ENCODE measurements around the gene WDFY4. TPM values are rescaled to one million over a fixed set of nuclear protein-coding genes. Genes with fewer than 3 reads are reported as not detected.

Gene WDFY4
- total RNA-seq, 1 donor from 2014 or later = 26.5 TPM

- Histone ChIP-seq H3K27ac (no peak overlapping the region), H3K27me3 (no peaks in the 10 kb centered on the region), H3K4me3 (no peak overlapping the region), H3K36me3 (no peaks in the 10 kb centered on the region), H3K4me1 (no peaks in the 10 kb centered on the region), H3K9me3 (no peaks in the 10 kb centered on the region)
- ATAC-seq = no peak
- intact Hi-C loops (cut with DNase I) = no loop called here
- no peak for DNase-seq
- no peak for TF ChIP-seq CTCF (IDR thresholded peaks at IDR 0.05)
Measured at GRCh38 chr10:48913674-48914073, 229.0 kb downstream of the WDFY4 start.

- ATAC-seq (no peak), DNase-seq (no peak)
- no peaks in the 10 kb centered on the region for H3K4me1 ChIP-seq
- TF ChIP-seq CTCF (IDR thresholded peaks at IDR 0.05) = no peak
- H3K27me3 ChIP-seq = no peaks in the 10 kb centered on the region
- intact Hi-C loops (cut with DNase I) = no loop called here
- H3K4me3 ChIP-seq = no peak overlapping the region
- H3K9me3 ChIP-seq = no peaks in the 10 kb centered on the region
- no peaks in the 10 kb centered on the region for H3K36me3 ChIP-seq
- H3K27ac ChIP-seq = no peak overlapping the region
Measured at GRCh38 chr10:48923748-48924147, 239.1 kb downstream of the WDFY4 start.

GRCh38 chr10:48924988-48925387 lies 240.3 kb downstream of the WDFY4 start:
- intact Hi-C loops (cut with DNase I) = no loop called here
- no peak overlapping the region for H3K4me3 ChIP-seq

GRCh38 chr10:48926255-48926654 lies 241.6 kb downstream of the WDFY4 start:
- Histone ChIP-seq H3K4me3 (no peak overlapping the region), H3K27me3 (no peaks in the 10 kb centered on the region), H3K27ac (no peak overlapping the region), H3K4me1 (peaks cover 4% of the 10 kb centered on the region), H3K36me3 (no peaks in the 10 kb centered on the region), H3K9me3 (no peaks in the 10 kb centered on the region)
- intact Hi-C loops (cut with DNase I) = no loop called here
- no peak for DNase-seq
- no peak for TF ChIP-seq CTCF (IDR thresholded peaks at IDR 0.05)
- ATAC-seq = no peak

More at GRCh38 chr10:48924988-48925387, 240.3 kb downstream of the WDFY4 start:
- no peaks in the 10 kb centered on the region for H3K27me3 ChIP-seq
- DNase-seq (no peak), ATAC-seq (no peak)
- no peaks in the 10 kb centered on the region for H3K4me1 ChIP-seq
- no peak for TF ChIP-seq CTCF (IDR thresholded peaks at IDR 0.05)
- H3K27ac ChIP-seq = no peak overlapping the region
- no peaks in the 10 kb centered on the region for H3K9me3 ChIP-seq
- H3K36me3 ChIP-seq = no peaks in the 10 kb centered on the region

- H3K27ac ChIP-seq = no peak overlapping the region
- H3K9me3 ChIP-seq = no peaks in the 10 kb centered on the region
- no peak for TF ChIP-seq CTCF (IDR thresholded peaks at IDR 0.05)
- H3K4me1 ChIP-seq = peaks cover 6% of the 10 kb centered on the region
- H3K4me3 ChIP-seq = no peak overlapping the region
- intact Hi-C loops (cut with DNase I) = no loop called here
- no peak for DNase-seq
- H3K27me3 ChIP-seq = no peaks in the 10 kb centered on the region
- no peak for ATAC-seq
- no peaks in the 10 kb centered on the region for H3K36me3 ChIP-seq
Measured at GRCh38 chr10:48926764-48927540, 242.3 kb downstream of the WDFY4 start.

Data from upper lobe of right lung (tissue), 1 donor.